Smooth muscle cell of the pulmonary artery (primary cell): Measurements from ENCODE around the gene LCE5A. TPM values are rescaled to one million over a fixed set of nuclear protein-coding genes. Genes with fewer than 3 reads are reported as not detected.

ENCODE experiments used
- total RNA-seq: library from RNA; depleted of rRNA; stranded (reverse); fragments of >200 nt; gene quantifications from 2 replicates; pipeline ENCODE4 v1.2.3, GENCODE V29; 2014

Gene LCE5A
- total RNA-seq: not detected in 2 replicates

GRCh38 chr1:152510503-152510902, at the start of gene LCE5A:
Gene LCE5A (plus strand): TSS chr1:152510803. CDS start chr1:152511535, 732 bp downstream.

Other genes with a start within 250 kb of the LCE5A start
- under 0.01 and 0.23 TPM in 2 replicates for gene FLG, start 185.6 kb upstream of the LCE5A start, total RNA-seq
- gene FLG2, start 150.8 kb upstream of the LCE5A start, total RNA-seq: not detected in 2 replicates
- gene CRNN, start 96.5 kb upstream of the LCE5A start, total RNA-seq: not detected in 2 replicates
- not detected in 2 replicates for gene CRCT1, start 3.7 kb downstream of the LCE5A start, total RNA-seq
- not detected in 2 replicates for gene LCE3E, start 56.0 kb downstream of the LCE5A start, total RNA-seq
- not detected in 2 replicates for gene LCE3D, start 69.7 kb downstream of the LCE5A start, total RNA-seq
- not detected in 2 replicates for gene LCE3C, start 89.4 kb downstream of the LCE5A start, total RNA-seq
- gene LCE3B, start 103.0 kb downstream of the LCE5A start, total RNA-seq: not detected in 2 replicates
- gene LCE3A, start 112.3 kb downstream of the LCE5A start, total RNA-seq: not detected in 2 replicates
- not detected in 2 replicates for gene LCE2D, start 152.6 kb downstream of the LCE5A start, total RNA-seq
- not detected in 2 replicates for gene LCE2C, start 164.5 kb downstream of the LCE5A start, total RNA-seq
- not detected in 2 replicates for gene LCE2B, start 175.3 kb downstream of the LCE5A start, total RNA-seq
- gene LCE2A, start 187.5 kb downstream of the LCE5A start, total RNA-seq: not detected in 2 replicates
- not detected in 2 replicates for gene LCE4A, start 197.4 kb downstream of the LCE5A start, total RNA-seq
- not detected in 2 replicates for gene KPRP, start 247.2 kb downstream of the LCE5A start, total RNA-seq